Measurements from ENCODE around the gene P4HA2. TPM values are rescaled to one million over a fixed set of nuclear protein-coding genes. Genes with fewer than 3 reads are reported as not detected.

The P4HA2 gene
- total and polyA plus RNA-seq, 9 of the 15 experiments (the other 6 are each of a cell fraction or from before 2014, with no cell fraction given), result 9.6 to 50.0 (median 12.7) TPM

DNA sequence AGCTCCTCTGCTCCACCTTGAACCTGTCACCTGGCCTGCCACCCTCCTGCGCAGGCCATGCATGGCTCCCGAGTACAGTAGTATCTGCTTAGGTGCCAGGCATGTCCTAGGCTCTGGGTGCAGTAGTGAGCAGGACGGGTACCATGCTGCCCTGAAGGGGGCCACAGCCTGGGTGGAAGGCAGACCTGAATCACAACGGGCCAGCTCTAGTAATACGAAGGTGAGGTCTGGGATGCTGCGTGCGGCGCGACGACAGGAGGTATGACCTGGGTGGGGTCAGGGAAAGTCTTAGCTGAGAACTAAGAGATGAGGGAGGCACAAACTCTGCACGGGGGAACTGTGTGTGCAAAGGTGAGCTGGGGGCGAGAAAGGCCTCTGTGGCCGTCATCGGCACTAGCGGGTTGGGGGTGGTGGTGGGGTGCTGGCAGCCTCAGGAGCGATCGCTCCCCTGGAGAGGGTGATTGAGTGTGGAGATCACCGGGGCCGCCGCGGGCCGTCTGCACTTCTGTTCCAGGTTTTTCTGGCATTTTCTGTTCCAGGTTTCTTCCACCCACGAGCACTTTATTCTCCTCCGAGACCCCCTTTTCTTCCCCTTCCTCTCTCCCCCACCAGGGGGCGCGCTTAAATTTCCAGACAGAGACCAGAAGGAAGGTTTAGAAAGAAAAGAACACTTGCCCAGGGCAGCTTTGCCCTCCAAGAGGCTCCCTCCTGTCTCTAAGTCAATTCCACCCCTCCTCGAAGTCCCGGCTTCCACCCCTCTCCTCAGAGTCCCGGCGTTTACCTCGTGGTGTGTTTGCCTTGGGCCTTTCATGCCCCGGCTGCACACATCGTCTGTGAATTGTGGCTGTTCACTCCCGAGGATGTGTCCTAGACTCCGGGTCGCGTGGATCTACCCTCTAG lies 44.9 kb upstream of the P4HA2 start (continued):
- TF ChIP-seq, protein P1, sequence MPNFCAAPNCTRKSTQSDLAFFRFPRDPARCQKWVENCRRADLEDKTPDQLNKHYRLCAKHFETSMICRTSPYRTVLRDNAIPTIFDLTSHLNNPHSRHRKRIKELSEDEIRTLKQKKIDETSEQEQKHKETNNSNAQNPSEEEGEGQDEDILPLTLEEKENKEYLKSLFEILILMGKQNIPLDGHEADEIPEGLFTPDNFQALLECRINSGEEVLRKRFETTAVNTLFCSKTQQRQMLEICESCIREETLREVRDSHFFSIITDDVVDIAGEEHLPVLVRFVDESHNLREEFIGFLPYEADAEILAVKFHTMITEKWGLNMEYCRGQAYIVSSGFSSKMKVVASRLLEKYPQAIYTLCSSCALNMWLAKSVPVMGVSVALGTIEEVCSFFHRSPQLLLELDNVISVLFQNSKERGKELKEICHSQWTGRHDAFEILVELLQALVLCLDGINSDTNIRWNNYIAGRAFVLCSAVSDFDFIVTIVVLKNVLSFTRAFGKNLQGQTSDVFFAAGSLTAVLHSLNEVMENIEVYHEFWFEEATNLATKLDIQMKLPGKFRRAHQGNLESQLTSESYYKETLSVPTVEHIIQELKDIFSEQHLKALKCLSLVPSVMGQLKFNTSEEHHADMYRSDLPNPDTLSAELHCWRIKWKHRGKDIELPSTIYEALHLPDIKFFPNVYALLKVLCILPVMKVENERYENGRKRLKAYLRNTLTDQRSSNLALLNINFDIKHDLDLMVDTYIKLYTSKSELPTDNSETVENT (CRISPR knock-in tag; IDR thresholded peaks at IDR 0.05), result no peak
- TF ChIP-seq, protein P2, sequence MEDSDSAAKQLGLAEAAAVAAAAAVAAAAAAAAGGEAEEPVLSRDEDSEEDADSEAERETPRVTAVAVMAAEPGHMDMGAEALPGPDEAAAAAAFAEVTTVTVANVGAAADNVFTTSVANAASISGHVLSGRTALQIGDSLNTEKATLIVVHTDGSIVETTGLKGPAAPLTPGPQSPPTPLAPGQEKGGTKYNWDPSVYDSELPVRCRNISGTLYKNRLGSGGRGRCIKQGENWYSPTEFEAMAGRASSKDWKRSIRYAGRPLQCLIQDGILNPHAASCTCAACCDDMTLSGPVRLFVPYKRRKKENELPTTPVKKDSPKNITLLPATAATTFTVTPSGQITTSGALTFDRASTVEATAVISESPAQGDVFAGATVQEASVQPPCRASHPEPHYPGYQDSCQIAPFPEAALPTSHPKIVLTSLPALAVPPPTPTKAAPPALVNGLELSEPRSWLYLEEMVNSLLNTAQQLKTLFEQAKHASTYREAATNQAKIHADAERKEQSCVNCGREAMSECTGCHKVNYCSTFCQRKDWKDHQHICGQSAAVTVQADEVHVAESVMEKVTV (CRISPR knock-in tag; IDR thresholded peaks at IDR 0.05), result peak; percentile 60
- TF ChIP-seq ARID2 (IDR thresholded peaks at IDR 0.05) (peak; percentile 71), ZNF589 (CRISPR knock-in tag; IDR thresholded peaks at IDR 0.05; ENCODE audit: low read depth) (no peak), GTF2F1 (IDR thresholded peaks at IDR 0.05; ENCODE audit: low read depth, low read length) (no peak), NR4A1 (CRISPR knock-in tag; IDR thresholded peaks at IDR 0.05) (no peak), NR4A1 (tag; IDR thresholded peaks at IDR 0.05) (0 out of 2 replicates have a peak, but pooled peaks have one; percentile 45), ZZZ3 (IDR thresholded peaks at IDR 0.05) (no peak), SAFB (IDR thresholded peaks at IDR 0.05; ENCODE audit: borderline replicate concordance, low read depth, low read length) (no peak)
- TF ChIP-seq, protein P3, sequence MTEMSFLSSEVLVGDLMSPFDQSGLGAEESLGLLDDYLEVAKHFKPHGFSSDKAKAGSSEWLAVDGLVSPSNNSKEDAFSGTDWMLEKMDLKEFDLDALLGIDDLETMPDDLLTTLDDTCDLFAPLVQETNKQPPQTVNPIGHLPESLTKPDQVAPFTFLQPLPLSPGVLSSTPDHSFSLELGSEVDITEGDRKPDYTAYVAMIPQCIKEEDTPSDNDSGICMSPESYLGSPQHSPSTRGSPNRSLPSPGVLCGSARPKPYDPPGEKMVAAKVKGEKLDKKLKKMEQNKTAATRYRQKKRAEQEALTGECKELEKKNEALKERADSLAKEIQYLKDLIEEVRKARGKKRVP (CRISPR knock-in tag; IDR thresholded peaks at IDR 0.05), result no peak
- TF ChIP-seq, protein P4, sequence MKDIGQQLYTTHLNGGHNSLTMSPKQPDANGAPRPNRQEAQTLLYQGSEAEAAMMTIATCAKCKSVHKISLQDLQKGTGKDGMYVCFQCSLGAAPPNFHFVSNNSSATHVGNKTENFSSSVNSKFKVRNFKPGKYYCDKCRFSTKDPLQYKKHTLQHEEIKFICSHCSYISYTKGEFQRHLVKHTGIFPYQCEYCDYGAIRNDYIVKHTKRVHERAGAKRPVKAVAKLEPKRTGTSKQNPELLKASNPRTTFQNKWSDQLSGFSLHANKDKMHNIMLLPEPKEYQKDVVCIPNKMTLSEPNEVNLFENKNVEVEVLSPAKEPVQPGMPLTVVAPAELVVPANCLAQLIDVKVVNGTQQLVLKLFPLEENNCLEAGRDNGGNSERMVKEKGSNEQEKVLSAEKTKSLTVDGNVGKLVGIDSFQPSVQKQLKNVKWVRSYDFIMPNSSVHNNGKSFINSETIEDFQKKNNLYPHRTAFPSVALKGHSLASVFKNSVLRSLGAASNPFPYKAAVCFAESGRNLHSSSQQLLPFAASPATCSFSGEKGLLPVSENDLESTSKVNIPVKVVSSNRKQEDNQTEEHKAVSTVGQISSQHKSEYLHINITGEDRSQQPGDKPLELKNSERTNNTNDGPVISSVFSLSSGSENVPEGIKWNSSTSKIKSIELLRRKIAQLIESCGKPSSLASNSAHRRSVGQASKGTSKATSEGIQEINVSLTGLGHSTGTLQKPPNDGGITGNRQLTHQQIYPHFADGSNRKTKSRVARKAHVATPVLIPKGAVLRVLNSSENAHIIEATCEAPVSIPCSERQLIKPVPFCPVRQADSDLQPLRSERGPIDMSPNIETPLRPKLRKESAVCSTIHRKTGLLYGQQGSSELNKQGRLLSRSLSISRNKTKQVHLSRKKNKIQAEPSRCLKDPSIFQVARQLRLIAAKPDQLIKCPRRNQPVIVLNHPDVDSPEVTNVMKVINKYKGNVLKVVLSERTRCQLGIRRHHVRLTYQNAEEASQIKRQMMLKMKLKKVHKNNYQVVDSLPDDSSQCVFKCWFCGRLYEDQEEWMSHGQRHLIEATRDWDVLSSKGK (CRISPR knock-in tag; IDR thresholded peaks at IDR 0.05), result no peak
- TF ChIP-seq, protein P5, sequence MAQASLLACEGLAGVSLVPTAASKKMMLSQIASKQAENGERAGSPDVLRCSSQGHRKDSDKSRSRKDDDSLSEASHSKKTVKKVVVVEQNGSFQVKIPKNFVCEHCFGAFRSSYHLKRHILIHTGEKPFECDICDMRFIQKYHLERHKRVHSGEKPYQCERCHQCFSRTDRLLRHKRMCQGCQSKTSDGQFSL (CRISPR knock-in tag; IDR thresholded peaks at IDR 0.05), result no peak
- TF ChIP-seq, protein P5 (tag; IDR thresholded peaks at IDR 0.05), result no peak

Data from K562 (cell line).